CD4-positive, alpha-beta T cell (primary cell): ENCODE data around the gene KIF14. TPM values are rescaled to one million over a fixed set of nuclear protein-coding genes. Genes with fewer than 3 reads are reported as not detected.

Source experiments
- ATAC-seq: fragments of 200-7000 bp; cut with Tn5 transposase; one replicate; pipeline ENCODE4 v1.10.0; 2022; ENCODE audit warnings: mild to moderate bottlenecking; ENCODE audit not compliant: poor library complexity
- CTCF ChIA-PET: fragments of 350-600 bp; sonication (Branson Sonifier 250); formaldehyde crosslinking; loops from one replicate; lab custom pipeline; 2021; ENCODE audit warnings: antibody characterized with exemption, inconsistent platforms; lab: Charles Lee
- POLR2A ChIA-PET: fragments of 350-600 bp; sonication (Branson Sonifier 250); formaldehyde crosslinking; loops from one replicate; lab custom pipeline; 2021; ENCODE audit warnings: antibody characterized with exemption, inconsistent platforms; lab: Charles Lee
- DNase-seq, 14 experiments: peaks; one replicate each; pipeline ENCODE4 v3.0.0-alpha.2; 2013 to 2020; ENCODE audit warnings: mixed read lengths in 2 of 14
- H3K27ac ChIP-seq, 2 donors: one replicate each; pipeline versions ENCODE4 v1.5.1 to v1.7.0; 2013; ENCODE audit warnings: low read length in 2 of 2, low read depth in 1 of 2, mild to moderate bottlenecking in 1 of 2
- H3K27me3 ChIP-seq, 2 experiments: 1 replicate in 1 of 2; 2 replicates in 1 of 2; pipeline versions ENCODE4 v1.6.1 to v1.7.0; 2013; ENCODE audit warnings: low read length in 2 of 2, control low read depth in 1 of 2, mild to moderate bottlenecking in 1 of 2, moderate library complexity in 1 of 2; ENCODE audit not compliant: insufficient read depth in 2 of 2, control insufficient read depth in 1 of 2
- H3K36me3 ChIP-seq: one replicate; pipeline ENCODE4 v1.6.1; 2013; ENCODE audit warnings: low read length, control low read depth; ENCODE audit not compliant: insufficient read depth
- H3K4me1 ChIP-seq: one replicate; pipeline ENCODE4 v1.6.1; 2013; ENCODE audit warnings: low read length, control low read depth; ENCODE audit not compliant: insufficient read depth
- H3K4me3 ChIP-seq: one replicate; pipeline ENCODE4 v1.5.1; 2013; ENCODE audit warnings: mild to moderate bottlenecking, low read length, moderate library complexity
- H3K9me3 ChIP-seq, 2 experiments: 1 replicate in 1 of 2; 2 replicates in 1 of 2; pipeline versions ENCODE4 v1.6.1 to v1.7.0; 2013; ENCODE audit warnings: low read length in 2 of 2, mild to moderate bottlenecking in 2 of 2, control low read depth in 1 of 2, moderate library complexity in 1 of 2; ENCODE audit not compliant: control insufficient read depth in 1 of 2, insufficient read depth in 1 of 2
- H3K27ac Mint-ChIP-seq: one replicate; pipeline ENCODE4 v1.8.0; 2020; ENCODE audit warnings: mixed read lengths
- H3K27me3 Mint-ChIP-seq: one replicate; pipeline ENCODE4 v1.8.0; 2021; ENCODE audit warnings: mixed read lengths
- H3K36me3 Mint-ChIP-seq: one replicate; pipeline ENCODE4 v1.8.0; 2021; ENCODE audit warnings: low read depth, mixed read lengths
- H3K4me1 Mint-ChIP-seq: one replicate; pipeline ENCODE4 v1.8.0; 2021; ENCODE audit warnings: low read depth, mixed read lengths
- H3K4me3 Mint-ChIP-seq: one replicate; pipeline ENCODE4 v1.8.0; 2020; ENCODE audit warnings: mild to moderate bottlenecking, mixed read lengths
- H3K9me3 Mint-ChIP-seq: one replicate; pipeline ENCODE4 v1.8.0; 2020; ENCODE audit warnings: mixed read lengths
- CTCF ChIP-seq: fragments of 200-600 bp; IDR thresholded peaks from one replicate; pipeline ENCODE4 v1.8.0; 2022; ENCODE audit warnings: antibody characterized with exemption, mild to moderate bottlenecking
- intact Hi-C, 2 experiments: fragments of 100-400 bp; cut with DNase I in 1 of 2; cut with micrococcal nuclease in 1 of 2; formaldehyde crosslinking; loops; one replicate each; pipeline versions ENCODE4 v1.15.1 to v1.9.0; 2023 to 2025; cut with DNase I, micrococcal nuclease
- polyA plus RNA-seq, 2 donors: library from polyadenylated mRNA; unstranded; fragments of 120-200 nt; gene quantifications; one replicate each; pipeline ENCODE4 v1.2.1, GENCODE V29; 2013
- total RNA-seq, 174 experiments: library from RNA in 2 of 174; stranded (reverse) in 2 of 174; gene quantifications; one replicate each; pipeline ENCODE4 v1.2.3 and lab custom pipeline; 2021 to 2026

Gene KIF14
- total RNA-seq = under 1 TPM; 0.11 TPM
- polyA plus RNA-seq (2013, experiment 1 of 2) = 0.25 TPM
- 0.67 TPM for polyA plus RNA-seq (2013, experiment 2 of 2)
- total RNA-seq (lab: John Stamatoyannopoulos, UW) = 0 to 87.1 (median 0.91) reads per million in 172 experiments

GRCh38 chr1:200620273-200621131, at the start of gene KIF14:
Gene KIF14, minus strand, starts transcription at chr1:200620751. Its CDS starts 2,028 bp downstream, at chr1:200618723.
- Mint-ChIP-seq H3K9me3 (no peaks in the 10 kb centered on the region), H3K36me3 (peaks cover 4% of the 10 kb centered on the region), H3K4me3 (peak within 1 kb of the TSS; percentile 98), H3K27ac (peak within 1 kb of the TSS; percentile 90), H3K4me1 (peaks cover 31% of the 10 kb centered on the region), H3K27me3 (no peaks in the 10 kb centered on the region)
- Histone ChIP-seq H3K4me3 (peak within 1 kb of the TSS; percentile 83), H3K36me3 (no peaks in the 10 kb centered on the region), H3K9me3 (no peaks in the 10 kb centered on the region), H3K27me3 (no peaks in the 10 kb centered on the region), H3K4me1 (peaks cover 19% of the 10 kb centered on the region), H3K27ac (peak within 1 kb of the TSS; percentile 23 to 52)
- ChIA-PET POLR2A (interaction anchor here (4.4 kb wide), 1 partner anchor 49 kb away, joined by 35 read pairs; the partner anchor contains the start of gene DDX59), CTCF (interaction anchor here (1.7 kb wide), 1 partner anchor 183 kb away, joined by 4 read pairs; no protein-coding TSS in a partner anchor)
- peak; percentile 95 for ATAC-seq
- intact Hi-C loops = loop anchor here (1.0 to 5.0 kb wide), 4 partner anchors 48 to 407 kb away; partner anchors contain the start of genes CAMSAP2 (in 2 of the 2) and DDX59 (in 1 of the 2)
- DNase-seq = peak; percentile 78 to 95 (median 88)
- TF ChIP-seq CTCF = no peak

GRCh38 chr1:200669314-200670241, 49.0 kb upstream of the KIF14 start, which contains the start of gene DDX59:
Gene DDX59, minus strand, starts transcription at chr1:200669907. Its CDS starts 3,167 bp downstream, at chr1:200666740.
- TF ChIP-seq CTCF = no peak
- peaks cover 55% of the 10 kb centered on the region for H3K4me1 Mint-ChIP-seq
- Histone ChIP-seq H3K27me3 (no peaks in the 10 kb centered on the region), H3K4me3 (peak within 1 kb of the TSS; percentile 82), H3K4me1 (peaks cover 18% of the 10 kb centered on the region), H3K27ac (peak within 1 kb of the TSS; percentile 75 to 91), H3K9me3 (no peaks in the 10 kb centered on the region), H3K36me3 (peaks cover 5% of the 10 kb centered on the region)
- CTCF ChIA-PET = interaction anchor here (0.6 to 3.5 kb wide), 5 partner anchors 24 to 133 kb away, joined by 3 to 24 read pairs (median 3); no protein-coding TSS in a partner anchor
- H3K9me3 Mint-ChIP-seq = no peaks in the 10 kb centered on the region
- no peaks in the 10 kb centered on the region for H3K27me3 Mint-ChIP-seq
- peak; percentile 75 to 95 (median 86) for DNase-seq
- H3K36me3 Mint-ChIP-seq = peaks cover 30% of the 10 kb centered on the region
- intact Hi-C loops = loop anchor here (1.0 to 10.0 kb wide), 7 partner anchors 49 to 448 kb away; partner anchors contain the start of genes KIF14 (in 1 of the 2), KIF21B (in 1 of the 2) and ZNF281 (in 1 of the 2)
- H3K4me3 Mint-ChIP-seq = peak within 1 kb of the TSS; percentile 93
- POLR2A ChIA-PET = interaction anchor here (0.9 to 3.6 kb wide), 21 partner anchors 7 to 484 kb away, joined by 3 to 44 read pairs (median 4); partner anchors contain the start of genes CAMSAP2, KIF14, KIF21B and ZNF281
- ATAC-seq = peak; percentile 91
- H3K27ac Mint-ChIP-seq = peak within 1 kb of the TSS; percentile 78
